HG03139 (cell line): ENCODE measurements around the gene TIMM23.
"Not testable (repeated sequence)": the region's sequence is repeated elsewhere in the genome, so short reads cannot be mapped to it uniquely, and the experiment has no call there.

Source experiments
- ATAC-seq: cut with Tn5 transposase; IDR thresholded peaks from one replicate; pipeline ENCODE4 v1.9.1; 2021; ENCODE audit not compliant: unreplicated experiment

TIMM23 gene

DNA sequence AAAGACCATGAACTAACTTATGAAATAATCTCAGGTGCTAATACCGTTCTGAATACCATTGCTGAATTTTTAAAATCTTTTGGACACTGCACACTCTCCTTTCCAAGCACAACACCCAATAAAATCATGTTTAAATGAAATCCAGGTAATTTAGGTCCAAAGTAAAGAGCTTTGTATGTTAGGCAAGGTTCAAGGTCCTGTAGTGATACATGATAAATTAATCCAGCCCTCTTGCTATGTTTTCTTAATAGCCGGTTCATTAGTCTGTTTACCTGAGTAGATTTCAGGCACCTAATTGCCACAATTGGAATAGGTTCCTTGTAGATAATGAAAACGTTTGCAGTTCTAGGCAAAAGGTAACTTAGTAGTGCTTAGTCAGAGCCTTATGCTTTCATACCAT, 13.3 kb downstream of the TIMM23 start:
- ATAC-seq: not testable (repeated sequence)

DNA sequence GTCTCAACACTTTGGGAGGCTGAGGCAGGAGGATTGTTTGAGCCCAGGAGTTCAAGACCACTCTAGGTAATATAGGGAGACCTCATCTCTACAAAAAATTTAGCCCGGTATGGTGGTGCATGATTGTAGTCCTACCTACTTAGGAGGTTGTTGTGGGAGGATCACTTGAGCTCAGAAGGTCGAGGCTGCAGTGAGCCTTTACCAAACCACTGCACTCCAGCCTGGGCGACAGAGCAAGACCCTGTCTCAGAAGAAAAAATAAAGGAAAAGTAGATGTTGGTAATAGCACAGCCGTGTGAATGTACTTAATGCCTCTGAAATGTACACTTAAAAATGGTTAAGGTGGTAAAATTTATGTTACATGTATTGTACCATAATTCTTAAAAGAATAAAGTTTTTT, 25.3 kb downstream of the TIMM23 start:
- ATAC-seq: no peak

DNA sequence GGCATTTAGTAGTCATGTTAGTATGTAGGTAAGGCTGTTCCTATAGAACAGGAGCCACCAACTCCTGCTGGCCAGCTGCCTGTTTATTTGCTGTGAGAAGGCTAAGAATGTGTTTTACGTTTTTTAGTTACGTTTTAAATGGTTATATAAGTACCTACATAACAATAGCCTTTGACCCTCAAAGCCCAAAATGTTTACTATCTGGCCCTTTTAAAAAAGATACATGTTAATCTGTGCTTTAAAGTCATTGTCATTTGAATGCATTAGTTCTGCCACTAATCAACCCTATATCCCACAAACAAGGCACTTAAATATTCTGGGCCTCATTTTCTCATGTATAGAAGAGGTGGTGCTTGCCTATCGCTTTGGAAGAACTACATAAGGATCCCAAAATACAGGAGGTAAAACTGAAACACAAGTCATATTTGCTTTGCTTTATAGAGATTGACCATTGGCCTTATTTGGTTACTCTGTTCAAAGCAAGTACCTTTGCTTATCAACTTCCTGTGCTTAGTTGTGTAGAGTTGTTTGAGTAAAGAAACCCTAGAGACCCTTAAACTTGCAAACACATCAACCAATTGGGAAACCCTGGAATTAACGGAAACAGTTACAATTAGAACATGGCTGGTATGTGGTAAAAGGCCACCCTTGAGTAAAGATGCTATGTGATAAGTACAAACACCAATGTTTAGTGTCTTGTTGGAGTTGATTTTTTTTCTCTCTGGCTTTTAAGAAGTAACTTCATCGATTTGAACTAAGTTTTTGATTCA, 25.9 kb downstream of the TIMM23 start:
- no peak for ATAC-seq

DNA sequence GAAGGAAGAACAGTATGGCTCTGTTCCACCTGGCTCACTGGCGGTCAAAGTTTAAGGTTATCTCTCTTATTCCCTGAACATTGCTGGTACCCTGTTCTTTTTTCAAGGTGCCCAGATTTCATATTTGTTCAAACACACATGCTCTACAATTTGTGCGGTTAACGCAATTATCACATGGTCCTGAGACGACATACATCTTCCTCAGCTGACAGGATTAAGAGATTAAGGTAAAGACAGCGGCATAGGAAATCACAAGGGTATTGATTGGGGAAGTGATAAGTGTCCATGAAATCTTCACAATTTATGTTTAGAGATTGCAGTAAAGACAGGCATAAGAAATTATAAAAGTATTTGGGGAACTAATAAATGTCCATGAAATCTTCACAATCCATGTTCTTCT, 27.7 kb downstream of the TIMM23 start:
- ATAC-seq: not testable (repeated sequence)

DNA sequence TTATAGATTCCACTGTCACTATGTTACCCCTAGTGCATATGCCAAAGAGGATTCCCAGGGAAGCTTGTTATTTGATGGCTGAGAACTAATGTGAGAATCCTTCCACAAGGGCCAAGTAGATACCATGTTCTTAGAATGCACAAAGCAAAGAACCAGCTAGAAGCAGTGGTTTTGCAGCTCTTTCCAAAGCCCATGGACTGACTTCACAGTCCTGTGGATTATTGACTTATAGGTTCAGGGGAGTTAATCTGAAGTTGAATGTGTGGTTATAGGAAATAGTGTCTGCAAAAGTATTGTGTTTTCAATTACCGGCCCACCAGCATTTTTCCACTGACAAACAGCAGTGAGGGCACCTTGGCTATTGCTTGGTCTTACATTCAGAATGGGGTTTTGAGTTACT, 28.2 kb downstream of the TIMM23 start:
- no peak for ATAC-seq

- ATAC-seq: no peak
These were observed 29.0 kb downstream of the TIMM23 start for GRCh38 chr10:46001187-46001756.

DNA sequence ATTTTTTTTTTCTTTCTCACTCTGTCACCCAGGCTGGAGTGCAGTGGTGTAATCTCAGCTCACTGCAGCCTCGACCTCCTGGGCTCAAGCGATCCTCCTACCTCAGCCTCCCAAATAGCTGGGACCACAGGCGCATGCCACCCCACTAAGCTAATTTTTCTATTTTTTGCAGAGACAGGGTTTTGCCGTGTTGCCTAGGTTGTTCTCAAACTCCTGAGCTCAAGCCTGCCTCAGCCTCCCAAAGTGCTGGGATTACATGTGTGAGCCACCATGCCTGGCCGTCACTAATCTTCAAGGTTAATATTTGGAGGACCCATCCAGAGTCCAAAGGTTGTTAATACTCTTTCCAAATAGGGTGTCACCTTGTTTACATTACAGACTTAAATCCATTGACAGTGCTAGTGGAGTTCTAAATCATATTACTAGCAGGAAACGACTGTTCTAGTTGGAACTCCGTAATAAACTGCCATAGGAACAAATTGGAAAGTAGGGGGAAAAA, 29.9 kb downstream of the TIMM23 start:
- ATAC-seq: not testable (repeated sequence)

DNA sequence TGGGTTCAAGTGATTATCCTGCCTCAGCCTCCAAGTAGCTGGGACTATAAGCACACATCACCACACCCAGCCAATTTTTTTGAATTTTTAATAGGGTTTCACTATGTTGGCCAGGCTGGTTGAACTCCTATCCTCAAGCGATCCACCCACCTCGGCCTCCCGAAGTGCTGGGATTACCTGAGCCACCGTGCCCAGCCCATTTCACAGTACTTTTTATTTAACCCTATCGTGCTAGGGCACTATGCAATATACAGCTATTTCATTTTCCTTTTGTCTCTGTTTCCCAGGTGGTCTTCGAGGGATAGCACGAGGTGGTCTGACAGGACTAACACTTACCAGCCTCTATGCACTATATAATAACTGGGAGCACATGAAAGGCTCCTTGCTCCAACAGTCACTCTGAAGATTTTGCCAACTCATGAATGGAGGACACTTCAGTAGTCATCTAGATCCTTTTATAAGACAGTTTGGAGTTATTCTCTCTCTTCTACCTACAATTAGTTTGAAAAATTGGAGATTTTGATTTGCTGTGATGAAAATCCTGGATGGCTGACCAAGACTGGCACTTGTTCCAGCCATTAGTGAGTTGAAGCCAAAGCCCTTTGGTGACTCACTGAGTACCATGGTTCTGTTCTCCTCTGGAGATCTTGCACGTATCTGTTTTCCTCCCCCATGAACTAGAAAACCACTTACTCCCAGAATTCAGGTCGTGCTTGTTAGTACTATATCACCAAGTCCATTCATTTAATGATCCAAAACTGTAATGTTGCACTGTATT, 30.8 kb downstream of the TIMM23 start:
- ATAC-seq: no peak

DNA sequence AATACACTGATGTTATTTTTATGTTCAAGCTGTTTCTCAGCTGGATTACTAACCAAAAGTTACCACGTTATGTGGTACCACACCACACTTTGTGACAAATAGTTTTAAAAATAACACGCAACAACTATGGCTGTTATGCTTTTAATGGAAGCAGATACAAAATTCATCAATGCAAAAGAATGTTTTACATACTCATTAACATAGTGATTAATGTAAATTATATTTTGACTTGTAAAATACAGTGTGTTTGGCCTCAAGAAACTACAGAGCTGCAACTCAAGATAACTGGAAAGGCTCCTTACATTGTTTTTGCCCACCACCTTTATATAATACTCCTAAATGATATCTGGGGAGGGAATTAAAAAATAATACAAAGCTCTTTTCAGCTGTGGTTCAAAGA, 32.7 kb downstream of the TIMM23 start:
- ATAC-seq: no peak

- no peak for ATAC-seq
These were observed 33.1 kb downstream of the TIMM23 start for GRCh38 chr10:46005383-46005782.

GRCh38 chr10:46006219-46006618, 33.9 kb downstream of the TIMM23 start:
- ATAC-seq: no peak

GRCh38 chr10:46012746-46013145, 40.5 kb downstream of the TIMM23 start:
- ATAC-seq: no peak

DNA sequence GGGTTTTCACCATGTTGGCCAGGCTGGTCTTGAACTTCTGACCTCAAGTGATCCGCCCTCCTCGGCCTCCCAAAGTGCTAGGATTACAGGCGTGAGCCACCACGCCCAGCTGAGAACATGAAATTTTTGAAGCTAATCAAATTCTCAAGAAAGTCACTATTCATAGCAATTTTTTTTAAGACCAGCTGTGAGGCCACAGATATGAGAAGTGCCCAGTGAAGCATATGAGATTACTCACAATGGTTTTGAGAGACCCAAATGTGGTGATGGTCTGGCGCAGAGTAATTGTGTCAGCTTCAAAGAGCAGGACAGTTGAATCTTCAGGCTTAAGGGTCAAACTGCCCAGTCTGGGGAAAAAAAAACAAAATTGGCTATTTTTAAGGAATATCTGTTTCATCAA, 41.9 kb downstream of the TIMM23 start:
- ATAC-seq: no peak

DNA sequence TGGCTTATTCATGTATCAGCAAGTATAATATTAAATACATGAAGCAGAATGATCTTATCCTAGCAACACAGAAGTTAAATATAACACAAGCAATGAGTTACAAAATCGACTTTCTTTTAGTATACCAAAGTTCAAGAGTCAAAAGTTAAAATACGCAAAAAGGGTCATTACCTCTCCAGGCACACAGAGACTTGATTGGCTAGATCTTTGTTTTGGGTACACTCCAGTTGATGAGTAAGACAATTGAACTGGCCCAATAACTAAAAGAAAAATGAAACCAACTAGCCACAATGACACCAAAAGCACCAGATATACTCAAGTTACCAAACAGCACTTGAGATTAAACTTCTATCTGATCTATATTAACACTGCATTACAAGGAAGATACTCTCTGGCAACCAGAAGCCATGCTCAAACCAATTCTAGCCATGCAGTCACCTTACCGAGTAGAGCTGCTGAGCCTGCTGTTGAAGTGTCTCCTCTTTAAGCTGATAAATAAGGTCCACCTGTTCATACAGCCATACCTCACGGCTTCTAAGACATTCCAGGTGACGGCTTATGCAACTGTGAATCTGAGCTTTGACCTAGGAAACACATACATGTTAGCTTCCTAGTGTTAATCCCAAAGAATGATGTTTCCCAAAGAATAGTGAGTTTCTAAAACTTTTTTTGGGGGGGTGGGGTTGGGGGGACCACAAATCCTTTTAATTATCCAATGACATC, 42.6 kb downstream of the TIMM23 start:
- no peak for ATAC-seq

- no peak for ATAC-seq
These were observed 43.9 kb downstream of the TIMM23 start for GRCh38 chr10:46016190-46016589.

- ATAC-seq: no peak
These were observed 44.5 kb downstream of the TIMM23 start for GRCh38 chr10:46016811-46017210.

DNA sequence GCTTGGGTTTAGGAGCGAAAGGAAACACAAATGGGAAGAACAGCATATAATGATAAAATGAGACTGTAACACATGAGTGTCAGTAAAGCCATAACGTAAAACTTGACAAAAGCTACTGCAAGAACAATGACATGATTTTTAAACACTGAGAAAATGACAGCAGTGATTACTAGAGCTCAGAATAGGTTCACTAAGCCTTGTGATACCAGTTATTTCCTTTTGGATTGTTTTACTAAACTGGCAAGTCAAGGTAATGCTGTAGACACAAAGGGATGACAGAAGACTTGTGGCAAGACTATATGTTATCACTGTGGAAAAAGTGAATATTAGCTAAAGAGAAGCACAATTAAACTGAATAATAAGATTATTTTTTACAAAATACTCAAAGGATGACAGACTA, 45.4 kb downstream of the TIMM23 start:
- no peak for ATAC-seq

DNA sequence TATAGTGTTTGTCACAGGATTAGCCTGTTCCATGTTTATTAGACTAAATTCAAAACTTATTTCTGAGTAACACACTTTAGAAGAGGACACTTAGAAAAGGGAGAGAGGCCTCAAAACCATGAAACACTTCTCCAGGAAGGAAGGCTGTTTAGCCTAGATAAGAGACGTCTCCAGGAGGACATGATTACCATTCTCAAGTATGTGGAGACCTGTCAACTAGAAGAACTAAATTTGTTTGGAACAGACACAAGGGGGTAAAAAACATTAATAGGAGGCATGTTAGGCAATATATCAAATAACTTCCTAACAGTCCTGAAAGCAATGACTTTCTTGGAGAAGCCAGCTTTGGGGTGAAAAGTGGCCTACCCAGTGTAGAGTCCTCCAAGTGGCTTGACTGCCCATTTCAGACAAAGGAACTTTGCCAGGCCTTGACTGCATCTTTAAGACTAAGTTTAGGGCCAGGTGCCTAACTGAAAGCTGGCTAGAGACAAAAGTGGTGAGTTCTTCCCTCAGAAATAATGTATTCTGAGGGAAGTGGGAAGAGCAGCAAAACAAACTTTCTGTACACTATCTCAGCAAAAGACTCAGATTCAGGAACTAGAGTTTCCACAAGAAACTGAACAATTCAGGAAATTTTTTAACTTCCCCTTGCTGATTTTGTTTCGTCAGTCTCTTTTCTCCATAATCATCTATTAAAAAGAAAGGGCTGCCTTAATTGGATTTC, 46.3 kb downstream of the TIMM23 start:
- no peak for ATAC-seq

- ATAC-seq: no peak
These were observed 46.9 kb downstream of the TIMM23 start for GRCh38 chr10:46019177-46019528.

GRCh38 chr10:46019569-46020343, 47.5 kb downstream of the TIMM23 start:
- ATAC-seq: no peak
